Fibroblast of pulmonary artery (primary cell): ENCODE measurements around the gene H3-3A.

ENCODE experiments used
- DNase-seq: peaks from one replicate; pipeline ENCODE4 v3.0.0-alpha.2; 2010; ENCODE audit warnings: low read depth
- H3K4me3 ChIP-seq: replicated peaks from 2 replicates; pipeline ENCODE4 v1.5.1; 2011; ENCODE audit warnings: low read depth, mild to moderate bottlenecking, control low read depth, low read length, moderate library complexity
- TF ChIP-seq, protein P1 (sequence below): IDR thresholded peaks from 2 replicates; pipeline ENCODE4 v1.5.1; 2011; ENCODE audit warnings: mild to moderate bottlenecking, control low read depth, low read length, inconsistent platforms; ENCODE audit errors: missing control alignments

H3-3A gene

GRCh38 chr1:226035915-226036314 lies 26.6 kb upstream of the H3-3A start:
- no peak for DNase-seq
- H3K4me3 ChIP-seq: no peak overlapping the region
- TF ChIP-seq, protein P1, sequence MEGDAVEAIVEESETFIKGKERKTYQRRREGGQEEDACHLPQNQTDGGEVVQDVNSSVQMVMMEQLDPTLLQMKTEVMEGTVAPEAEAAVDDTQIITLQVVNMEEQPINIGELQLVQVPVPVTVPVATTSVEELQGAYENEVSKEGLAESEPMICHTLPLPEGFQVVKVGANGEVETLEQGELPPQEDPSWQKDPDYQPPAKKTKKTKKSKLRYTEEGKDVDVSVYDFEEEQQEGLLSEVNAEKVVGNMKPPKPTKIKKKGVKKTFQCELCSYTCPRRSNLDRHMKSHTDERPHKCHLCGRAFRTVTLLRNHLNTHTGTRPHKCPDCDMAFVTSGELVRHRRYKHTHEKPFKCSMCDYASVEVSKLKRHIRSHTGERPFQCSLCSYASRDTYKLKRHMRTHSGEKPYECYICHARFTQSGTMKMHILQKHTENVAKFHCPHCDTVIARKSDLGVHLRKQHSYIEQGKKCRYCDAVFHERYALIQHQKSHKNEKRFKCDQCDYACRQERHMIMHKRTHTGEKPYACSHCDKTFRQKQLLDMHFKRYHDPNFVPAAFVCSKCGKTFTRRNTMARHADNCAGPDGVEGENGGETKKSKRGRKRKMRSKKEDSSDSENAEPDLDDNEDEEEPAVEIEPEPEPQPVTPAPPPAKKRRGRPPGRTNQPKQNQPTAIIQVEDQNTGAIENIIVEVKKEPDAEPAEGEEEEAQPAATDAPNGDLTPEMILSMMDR: no peak

DNA sequence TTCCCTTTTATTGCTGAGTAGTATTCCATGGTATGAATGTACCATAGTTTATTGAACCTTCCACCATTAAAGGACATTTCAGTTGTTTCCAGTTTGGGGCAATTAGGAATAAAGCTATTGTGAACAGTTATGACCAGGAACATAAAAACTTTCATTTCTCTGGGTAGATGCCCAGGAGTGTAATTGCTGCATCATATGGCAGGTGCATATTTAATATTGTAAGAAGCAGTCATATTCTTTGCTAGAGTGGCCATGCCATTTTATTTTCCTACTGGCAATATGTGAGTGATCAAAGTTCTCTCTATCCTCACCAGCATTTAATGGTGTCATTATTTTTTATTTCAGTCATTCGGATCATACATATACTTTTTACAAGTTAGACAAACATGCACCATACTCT lies 23.9 kb upstream of the H3-3A start:
- no peak for DNase-seq
- TF ChIP-seq, protein P1: no peak
- no peak overlapping the region for H3K4me3 ChIP-seq

- H3K4me3 ChIP-seq: no peak overlapping the region
- DNase-seq: no peak
- TF ChIP-seq, protein P1: no peak
Observed at GRCh38 chr1:226041419-226041818, 21.1 kb upstream of the H3-3A start.

DNA sequence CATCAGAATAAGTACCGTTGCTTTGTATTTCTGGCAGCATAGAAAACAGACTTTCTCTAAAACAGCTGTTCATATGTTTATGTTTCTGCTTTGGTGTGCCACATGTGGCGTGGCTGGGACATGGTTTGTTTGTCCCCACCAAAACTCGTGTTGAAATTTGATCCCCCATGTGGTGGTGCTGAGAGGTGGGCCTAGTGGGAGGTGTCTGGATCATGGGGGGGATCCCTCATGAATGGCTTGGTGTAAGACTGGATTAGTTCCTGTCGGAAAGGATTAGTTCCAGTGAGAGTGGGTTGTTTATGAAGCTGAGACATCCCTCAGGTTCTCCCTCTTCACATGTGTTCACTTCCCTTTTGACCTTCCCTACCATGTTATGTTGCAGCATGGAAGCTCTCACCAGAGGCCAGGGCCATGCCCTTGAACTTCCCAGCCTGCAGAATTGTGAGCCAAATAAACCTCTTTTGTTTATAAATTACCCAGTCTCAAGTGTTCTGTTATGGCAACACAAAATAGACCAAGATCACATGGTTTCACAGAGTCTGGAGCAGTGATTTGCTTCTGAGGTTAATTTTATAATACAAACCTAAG lies 17.9 kb upstream of the H3-3A start:
- TF ChIP-seq, protein P1: no peak
- DNase-seq: no peak

DNA sequence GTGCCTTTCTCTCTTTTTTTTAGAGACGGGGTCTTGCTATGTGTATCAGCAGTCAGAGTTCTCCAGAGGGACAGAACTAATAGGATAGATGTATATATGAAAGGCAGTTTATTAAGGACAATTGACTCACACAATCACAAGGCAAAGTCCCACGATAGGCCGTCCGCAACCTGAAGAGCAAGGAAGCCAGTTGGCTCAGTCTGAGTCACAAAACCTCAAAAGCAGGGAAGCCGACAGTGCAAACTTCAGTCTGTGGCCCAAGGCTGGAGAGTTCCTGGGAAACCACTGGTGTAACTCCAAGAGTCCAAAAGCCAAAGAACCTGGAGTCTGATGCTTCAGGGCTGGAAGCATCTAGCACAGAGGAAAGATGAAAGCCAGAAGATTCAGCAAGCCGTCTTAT lies 16.3 kb upstream of the H3-3A start:
- TF ChIP-seq, protein P1: no peak
- peak; percentile 50 for DNase-seq
- H3K4me3 ChIP-seq: no peak overlapping the region

More for the DNA sequence above, 17.9 kb upstream of the H3-3A start:
- no peak overlapping the region for H3K4me3 ChIP-seq

GRCh38 chr1:226047495-226047894 lies 15.0 kb upstream of the H3-3A start:
- no peak overlapping the region for H3K4me3 ChIP-seq
- DNase-seq: peak; percentile 60
- TF ChIP-seq, protein P1: no peak

GRCh38 chr1:226048886-226049285 lies 13.6 kb upstream of the H3-3A start:
- TF ChIP-seq, protein P1: no peak

More at GRCh38 chr1:226048886-226049285, 13.6 kb upstream of the H3-3A start:
- H3K4me3 ChIP-seq: no peak overlapping the region
- no peak for DNase-seq
